DOHH2 (cell line): Measurements from ENCODE around the gene TADA2B.

Experiments used
- H3F3A ChIP-seq: fragments of 200-600 bp; sonication (generic), shearing (Covaris generic); 2 replicates; pipeline ENCODE4 v1.6.0; 2016; ENCODE audit warnings: antibody characterized with exemption, mild to moderate bottlenecking; ENCODE audit not compliant: control insufficient read depth, insufficient read depth
- H3K27ac ChIP-seq: fragments of 200-600 bp; sonication (generic); 2 replicates; pipeline ENCODE4 v1.5.1; 2014; ENCODE audit warnings: low read depth, mild to moderate bottlenecking, low read length, moderate library complexity
- H3K27me3 ChIP-seq: fragments of 200-600 bp; sonication (generic); 2 replicates; pipeline ENCODE4 v1.6.1; 2014; ENCODE audit warnings: mild to moderate bottlenecking, low read length, mixed read lengths; ENCODE audit not compliant: control insufficient read depth
- H3K36me3 ChIP-seq: fragments of 200-600 bp; sonication (generic); 2 replicates; pipeline ENCODE4 v1.6.1; 2014; ENCODE audit warnings: mild to moderate bottlenecking, low read length, moderate library complexity, mixed read lengths; ENCODE audit not compliant: control insufficient read depth
- H3K4me1 ChIP-seq: fragments of 200-600 bp; sonication (generic); 2 replicates; pipeline ENCODE4 v1.6.1; 2014; ENCODE audit warnings: mild to moderate bottlenecking, low read length, mixed read lengths; ENCODE audit not compliant: control insufficient read depth
- H3K4me2 ChIP-seq: fragments of 200-600 bp; sonication (generic); 2 replicates; pipeline ENCODE4 v1.6.0; 2014; ENCODE audit warnings: mild to moderate bottlenecking, low read length, moderate library complexity
- H3K4me3 ChIP-seq: fragments of 200-600 bp; sonication (generic); 2 replicates; pipeline ENCODE4 v1.5.1; 2014; ENCODE audit warnings: mild to moderate bottlenecking, low read length, mixed read lengths
- H3K79me2 ChIP-seq: fragments of 200-600 bp; sonication (generic); 2 replicates; pipeline ENCODE4 v1.6.1; 2014; ENCODE audit warnings: mild to moderate bottlenecking, low read length, mixed read lengths; ENCODE audit not compliant: control insufficient read depth
- H3K9me2 ChIP-seq: fragments of 200-600 bp; sonication (generic); replicated peaks from 2 replicates; pipeline ENCODE4 v1.6.1; 2014; ENCODE audit warnings: mild to moderate bottlenecking, low read length, mixed read lengths; ENCODE audit not compliant: control insufficient read depth
- H3K9me3 ChIP-seq: fragments of 200-600 bp; sonication (generic); 2 replicates; pipeline ENCODE4 v1.6.1; 2014; ENCODE audit warnings: antibody characterized with exemption, low read length, mixed read lengths; ENCODE audit not compliant: control insufficient read depth, insufficient read depth
- H4K20me1 ChIP-seq: fragments of 200-600 bp; sonication (generic); 2 replicates; pipeline ENCODE4 v1.6.0; 2014; ENCODE audit warnings: low read depth, mild to moderate bottlenecking, antibody characterized with exemption, low read length, moderate library complexity; ENCODE audit not compliant: control insufficient read depth, insufficient read depth
- EZH2phosphoT487 ChIP-seq: fragments of 200-600 bp; sonication (generic); IDR thresholded peaks from 2 replicates; pipeline ENCODE4 v1.6.1; 2017; ENCODE audit warnings: borderline replicate concordance, mild to moderate bottlenecking, antibody characterized with exemption, low read length, moderate library complexity, mixed read lengths
- TF ChIP-seq, protein P1 (sequence below): fragments of 200-600 bp; sonication (generic); IDR thresholded peaks from one replicate; pipeline ENCODE4 v1.5.1; 2014; ENCODE audit warnings: antibody characterized with exemption, mild to moderate bottlenecking, low read depth, low read length; ENCODE audit not compliant: poor library complexity, severe bottlenecking

TADA2B gene

GRCh38 chr4:7005571-7005970, 37.6 kb upstream of the TADA2B start:
- no peaks in the 10 kb centered on the region for H3K4me1 ChIP-seq
- no peak overlapping the region for H3K27ac ChIP-seq
- H3K9me3 ChIP-seq: no peaks in the 10 kb centered on the region
- H3K4me3 ChIP-seq: no peak overlapping the region
- TF ChIP-seq, protein P1, sequence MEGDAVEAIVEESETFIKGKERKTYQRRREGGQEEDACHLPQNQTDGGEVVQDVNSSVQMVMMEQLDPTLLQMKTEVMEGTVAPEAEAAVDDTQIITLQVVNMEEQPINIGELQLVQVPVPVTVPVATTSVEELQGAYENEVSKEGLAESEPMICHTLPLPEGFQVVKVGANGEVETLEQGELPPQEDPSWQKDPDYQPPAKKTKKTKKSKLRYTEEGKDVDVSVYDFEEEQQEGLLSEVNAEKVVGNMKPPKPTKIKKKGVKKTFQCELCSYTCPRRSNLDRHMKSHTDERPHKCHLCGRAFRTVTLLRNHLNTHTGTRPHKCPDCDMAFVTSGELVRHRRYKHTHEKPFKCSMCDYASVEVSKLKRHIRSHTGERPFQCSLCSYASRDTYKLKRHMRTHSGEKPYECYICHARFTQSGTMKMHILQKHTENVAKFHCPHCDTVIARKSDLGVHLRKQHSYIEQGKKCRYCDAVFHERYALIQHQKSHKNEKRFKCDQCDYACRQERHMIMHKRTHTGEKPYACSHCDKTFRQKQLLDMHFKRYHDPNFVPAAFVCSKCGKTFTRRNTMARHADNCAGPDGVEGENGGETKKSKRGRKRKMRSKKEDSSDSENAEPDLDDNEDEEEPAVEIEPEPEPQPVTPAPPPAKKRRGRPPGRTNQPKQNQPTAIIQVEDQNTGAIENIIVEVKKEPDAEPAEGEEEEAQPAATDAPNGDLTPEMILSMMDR: no peak
- no peak for TF ChIP-seq EZH2phosphoT487
- peaks cover 82% of the 10 kb centered on the region for H3K36me3 ChIP-seq
- H3K9me2 ChIP-seq: no peaks in the 10 kb centered on the region
- H3F3A ChIP-seq: no peaks in the 10 kb centered on the region
- H4K20me1 ChIP-seq: 0 out of 2 replicates have a peak, but pooled peaks cover 8% of the 10 kb centered on the region
- no peak overlapping the region for H3K4me2 ChIP-seq
- no peaks in the 10 kb centered on the region for H3K79me2 ChIP-seq
- H3K27me3 ChIP-seq: no peaks in the 10 kb centered on the region

- H3K9me3 ChIP-seq: no peaks in the 10 kb centered on the region
- H3K27ac ChIP-seq: no peak overlapping the region
- H3F3A ChIP-seq: no peaks in the 10 kb centered on the region
- H3K36me3 ChIP-seq: peaks cover 82% of the 10 kb centered on the region
- H3K27me3 ChIP-seq: no peaks in the 10 kb centered on the region
- TF ChIP-seq, protein P1: no peak
- TF ChIP-seq EZH2phosphoT487: no peak
- no peak overlapping the region for H3K4me2 ChIP-seq
- no peak overlapping the region for H3K4me3 ChIP-seq
- H3K4me1 ChIP-seq: no peaks in the 10 kb centered on the region
- H4K20me1 ChIP-seq: 0 out of 2 replicates have a peak, but pooled peaks cover 8% of the 10 kb centered on the region
- no peaks in the 10 kb centered on the region for H3K9me2 ChIP-seq
- no peaks in the 10 kb centered on the region for H3K79me2 ChIP-seq
Observed at GRCh38 chr4:7006411-7006810, 36.8 kb upstream of the TADA2B start.

DNA sequence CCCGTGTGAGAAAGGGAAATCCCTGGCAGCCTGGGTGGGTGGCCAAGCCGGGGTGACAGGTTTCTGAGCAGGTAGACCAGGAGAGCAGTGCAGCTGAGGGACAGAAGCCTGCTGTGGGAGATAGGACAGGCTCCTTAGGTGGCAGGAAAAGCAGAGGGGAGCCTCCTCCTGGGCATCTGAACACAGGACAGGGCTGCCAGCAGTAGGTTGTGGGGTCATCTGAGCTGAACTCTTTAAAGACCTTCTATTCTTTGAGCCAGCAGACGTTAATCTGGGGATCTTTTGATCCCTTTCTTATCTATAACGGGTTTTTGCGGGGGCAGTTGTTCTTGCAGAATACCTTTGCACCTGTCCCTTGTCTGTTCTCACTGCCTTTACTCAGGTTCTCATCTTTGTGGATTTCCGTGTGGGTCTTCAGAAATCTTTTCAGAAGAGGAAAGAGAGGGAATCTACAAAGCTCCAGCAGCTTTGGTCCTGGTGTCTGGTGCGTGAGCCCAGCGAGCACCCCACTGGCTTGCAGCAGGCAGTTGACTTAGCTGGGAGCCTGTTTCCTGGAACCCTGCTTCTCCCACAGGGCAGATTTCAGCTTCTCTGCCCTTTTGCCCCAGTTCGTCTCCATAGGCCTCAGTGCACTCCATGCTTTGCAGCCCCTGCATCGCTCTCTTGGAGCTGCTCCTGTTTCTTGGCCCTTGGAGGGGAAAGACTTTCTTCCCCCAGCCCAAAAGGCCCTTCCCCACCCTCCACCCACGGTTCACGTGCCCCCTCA, 35.8 kb upstream of the TADA2B start:
- Histone ChIP-seq H4K20me1 (0 out of 2 replicates have a peak, but pooled peaks cover 8% of the 10 kb centered on the region), H3K27ac (no peak overlapping the region), H3K79me2 (no peaks in the 10 kb centered on the region), H3K36me3 (peaks cover 79% of the 10 kb centered on the region), H3F3A (peaks cover 1% of the 10 kb centered on the region; the same call in 1 of the 2 replicates), H3K27me3 (no peaks in the 10 kb centered on the region), H3K4me3 (no peak overlapping the region), H3K9me2 (no peaks in the 10 kb centered on the region), H3K9me3 (no peaks in the 10 kb centered on the region), H3K4me2 (no peak overlapping the region), H3K4me1 (peaks cover 1% of the 10 kb centered on the region)
- TF ChIP-seq, protein P1: no peak
- no peak for TF ChIP-seq EZH2phosphoT487
